ENCODE results near the gene TCEA2. TPM values are rescaled to one million over a fixed set of nuclear protein-coding genes. Genes with fewer than 3 reads are reported as not detected.

TCEA2 gene
- polyA plus RNA-seq, 4 donors = 77.9 to 99.7 (median 81.5) TPM

DNA sequence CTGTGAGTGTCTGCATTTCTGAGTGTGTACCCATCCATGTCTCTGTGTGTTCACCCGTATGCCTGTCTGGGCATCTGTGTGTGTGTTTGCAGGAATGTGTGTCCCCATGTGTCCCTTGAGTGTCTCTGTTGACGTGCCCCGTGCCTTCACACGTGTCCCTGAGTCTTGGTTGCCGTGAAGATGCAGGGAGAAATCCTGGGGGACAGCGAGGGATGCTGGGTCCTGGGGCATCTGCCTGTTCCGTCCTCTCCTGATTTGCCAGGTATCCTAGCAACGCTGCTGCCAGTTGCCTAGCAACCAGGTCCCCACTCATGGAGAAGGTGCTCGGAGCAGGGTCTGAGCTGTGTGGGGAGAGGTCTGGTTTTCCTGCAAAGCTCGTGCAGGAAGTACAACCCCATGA is 27.2 kb downstream of the TCEA2 start:
- no peak for DNase-seq (ENCODE audit: low read depth in 4 of 4, low spot score in 3 of 4)

GRCh38 chr20:64091340-64091739 is 28.3 kb downstream of the TCEA2 start:
- no peak for DNase-seq (ENCODE audit: low read depth in 4 of 4, low spot score in 3 of 4)

DNA sequence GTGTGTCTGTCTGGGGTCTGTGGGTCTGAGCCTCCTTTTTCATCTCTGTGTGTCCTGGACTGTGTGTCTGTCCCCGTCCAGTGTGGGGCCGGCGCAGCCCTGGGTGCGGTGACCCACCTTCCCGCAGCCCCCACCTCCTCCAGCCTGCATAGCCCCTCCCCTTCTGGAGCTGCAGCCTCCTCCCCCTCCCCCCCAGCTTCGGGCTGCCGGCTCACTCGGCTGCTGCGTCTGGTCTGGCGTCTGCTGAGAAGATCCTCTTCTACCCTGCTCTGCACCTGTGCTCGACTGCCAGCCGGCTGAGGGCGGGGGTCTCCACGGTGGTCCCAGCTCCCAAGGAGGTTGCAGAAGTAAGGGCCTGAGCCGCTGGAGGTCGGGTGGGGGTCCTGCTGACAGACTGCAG is 28.8 kb downstream of the TCEA2 start:
- DNase-seq (ENCODE audit: low read depth in 4 of 4, low spot score in 3 of 4) = no peak

GRCh38 chr20:64092258-64093012 is 29.4 kb downstream of the TCEA2 start:
- DNase-seq (ENCODE audit: low read depth in 4 of 4, low spot score in 3 of 4) = no peak

DNA sequence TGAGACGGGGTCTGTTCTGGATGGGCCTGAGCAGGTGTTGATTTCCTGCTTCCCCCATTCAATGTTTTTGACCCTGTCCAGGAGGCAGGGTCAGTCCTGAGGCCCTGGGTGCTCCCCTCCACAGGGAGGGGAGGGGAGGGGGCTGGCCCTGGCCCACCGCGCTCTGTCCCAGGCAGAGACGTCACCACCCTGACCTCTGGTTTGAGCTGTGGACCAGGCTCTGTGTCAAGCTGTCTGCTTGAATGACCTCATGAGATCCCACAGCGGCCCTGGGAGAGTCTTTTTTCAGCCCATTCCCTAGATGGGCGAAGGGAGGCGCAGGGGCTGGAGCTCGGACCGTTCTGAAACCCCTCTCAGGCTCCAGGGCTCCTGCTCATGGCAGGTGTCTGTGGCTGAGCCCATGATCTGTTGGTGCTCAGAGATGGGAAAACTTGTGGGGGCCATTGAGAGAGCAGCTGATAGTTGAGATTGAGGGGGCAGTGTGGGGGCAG is 30.1 kb downstream of the TCEA2 start:
- DNase-seq (ENCODE audit: low read depth in 4 of 4, low spot score in 3 of 4) = no peak

- no peak for DNase-seq (ENCODE audit: low read depth in 4 of 4, low spot score in 3 of 4)
These were observed 32.5 kb downstream of the TCEA2 start for GRCh38 chr20:64095455-64095854.

DNA sequence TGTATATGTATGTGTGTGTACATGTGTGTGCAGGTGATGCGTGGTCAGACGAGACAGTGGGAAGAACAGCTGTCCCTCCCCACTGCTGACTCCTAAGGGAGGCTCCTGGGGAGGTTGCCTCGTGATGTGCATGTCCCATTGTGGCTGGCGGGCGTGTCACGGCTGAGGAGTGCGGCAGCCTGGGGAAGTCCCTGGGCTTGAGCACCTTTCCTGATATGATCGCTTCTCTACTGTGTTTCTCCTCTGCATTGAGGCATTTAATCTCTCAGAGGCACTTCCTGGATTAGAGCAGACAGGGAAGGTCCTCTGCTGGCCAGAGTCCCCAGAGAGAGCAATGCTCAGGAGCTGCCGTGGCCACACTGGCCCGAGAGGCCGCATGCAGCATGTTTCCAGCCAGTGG is 32.9 kb downstream of the TCEA2 start:
- DNase-seq (ENCODE audit: low read depth in 4 of 4, low spot score in 3 of 4) = no peak

DNA sequence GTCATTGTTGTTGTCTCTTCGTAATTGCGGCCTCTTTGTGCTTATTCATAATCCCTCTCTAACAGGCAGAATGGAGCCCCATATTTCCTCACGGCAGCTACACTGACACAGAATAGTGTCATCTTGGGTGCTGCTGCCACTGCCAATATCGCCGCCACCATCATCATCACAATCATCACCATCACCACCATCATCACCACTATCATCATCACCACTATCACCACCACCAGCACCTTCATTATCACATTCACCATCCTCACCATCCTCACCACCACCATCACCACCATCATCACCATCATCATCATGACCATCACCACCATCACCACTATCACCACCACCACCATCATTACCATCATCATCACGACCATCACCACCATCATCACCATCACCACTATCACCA is 33.5 kb downstream of the TCEA2 start:
- no peak for DNase-seq (ENCODE audit: low read depth in 4 of 4, low spot score in 3 of 4)

DNA sequence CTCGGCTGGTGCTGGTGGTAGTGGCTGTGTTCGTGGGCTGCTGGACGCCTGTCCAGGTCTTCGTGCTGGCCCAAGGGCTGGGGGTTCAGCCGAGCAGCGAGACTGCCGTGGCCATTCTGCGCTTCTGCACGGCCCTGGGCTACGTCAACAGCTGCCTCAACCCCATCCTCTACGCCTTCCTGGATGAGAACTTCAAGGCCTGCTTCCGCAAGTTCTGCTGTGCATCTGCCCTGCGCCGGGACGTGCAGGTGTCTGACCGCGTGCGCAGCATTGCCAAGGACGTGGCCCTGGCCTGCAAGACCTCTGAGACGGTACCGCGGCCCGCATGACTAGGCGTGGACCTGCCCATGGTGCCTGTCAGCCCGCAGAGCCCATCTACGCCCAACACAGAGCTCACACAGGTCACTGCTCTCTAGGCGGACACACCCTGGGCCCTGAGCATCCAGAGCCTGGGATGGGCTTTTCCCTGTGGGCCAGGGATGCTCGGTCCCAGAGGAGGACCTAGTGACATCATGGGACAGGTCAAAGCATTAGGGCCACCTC is 35.5 kb downstream of the TCEA2 start:
- DNase-seq (ENCODE audit: low read depth in 4 of 4, low spot score in 3 of 4) = no peak

DNA sequence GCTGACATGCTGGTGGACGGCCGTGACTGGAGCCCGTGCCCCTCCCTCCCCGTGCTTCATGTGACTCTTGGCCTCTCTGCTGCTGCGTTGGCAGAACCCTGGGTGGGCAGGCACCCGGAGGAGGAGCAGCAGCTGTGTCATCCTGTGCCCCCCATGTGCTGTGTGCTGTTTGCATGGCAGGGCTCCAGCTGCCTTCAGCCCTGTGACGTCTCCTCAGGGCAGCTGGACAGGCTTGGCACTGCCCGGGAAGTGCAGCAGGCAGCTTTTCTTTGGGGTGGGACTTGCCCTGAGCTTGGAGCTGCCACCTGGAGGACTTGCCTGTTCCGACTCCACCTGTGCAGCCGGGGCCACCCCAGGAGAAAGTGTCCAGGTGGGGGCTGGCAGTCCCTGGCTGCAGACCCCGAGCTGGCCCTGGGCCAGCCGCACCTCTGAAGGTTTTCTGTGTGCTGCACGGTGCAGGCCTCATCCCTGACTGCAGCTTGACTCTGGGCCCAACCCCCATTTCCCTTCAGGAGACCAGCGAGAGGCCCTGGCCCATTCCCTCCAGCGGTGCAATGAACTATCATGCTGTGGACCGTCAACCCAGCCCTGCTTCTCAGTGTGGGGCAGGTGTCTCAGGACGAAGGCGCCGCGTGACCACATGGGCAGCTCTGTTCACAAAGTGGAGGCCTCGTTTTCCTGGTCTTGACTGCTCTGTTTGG is 36.2 kb downstream of the TCEA2 start:
- no peak for DNase-seq (ENCODE audit: low read depth in 4 of 4, low spot score in 3 of 4)

DNA sequence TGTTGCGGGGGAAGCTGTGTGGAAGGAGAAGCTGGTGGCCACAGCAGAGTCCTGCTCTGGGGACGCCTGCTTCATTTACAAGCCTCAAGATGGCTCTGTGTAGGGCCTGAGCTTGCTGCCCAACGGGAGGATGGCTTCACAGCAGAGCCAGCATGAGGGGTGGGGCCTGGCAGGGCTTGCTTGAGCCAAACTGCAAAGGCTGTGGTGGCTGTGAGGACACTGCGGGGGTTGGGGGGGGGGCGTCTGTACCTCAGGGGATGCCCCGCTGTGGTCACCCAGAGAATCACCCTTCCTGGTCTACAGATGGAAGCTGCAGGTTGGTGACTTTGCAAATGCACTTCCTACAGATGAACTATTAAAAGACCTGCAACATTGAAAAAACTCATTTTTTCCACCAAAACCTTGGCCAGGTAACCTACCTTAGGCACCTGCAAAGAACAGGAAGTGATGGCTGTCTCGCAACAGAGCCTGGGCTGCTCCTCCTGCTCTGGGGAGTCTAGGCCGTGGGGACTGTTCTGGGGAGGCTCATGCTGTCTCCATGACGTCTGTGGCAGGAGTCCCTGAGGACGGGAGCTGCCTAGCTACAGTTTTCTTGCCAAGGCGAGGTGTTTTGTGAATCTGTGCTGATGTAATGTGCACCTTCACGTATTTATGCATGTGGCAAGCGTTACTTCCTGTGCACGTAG is 37.0 kb downstream of the TCEA2 start:
- DNase-seq (ENCODE audit: low read depth in 4 of 4, low spot score in 3 of 4) = no peak

DNA sequence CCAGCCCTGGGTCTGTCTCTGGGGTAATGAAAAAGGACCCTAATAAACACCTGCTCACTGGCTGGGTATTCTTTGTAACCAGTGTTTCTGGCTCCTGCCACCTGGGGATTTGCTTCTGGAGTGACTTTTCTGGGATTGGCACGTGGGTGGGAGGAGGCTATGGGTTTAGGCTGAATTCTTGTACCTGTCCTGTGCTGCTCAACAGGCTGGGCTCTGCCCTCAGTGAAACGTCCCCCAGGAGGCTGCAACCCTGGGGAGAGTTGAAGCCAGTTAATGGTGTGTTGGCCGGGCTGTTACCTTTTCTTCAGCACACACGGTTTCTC is 37.5 kb downstream of the TCEA2 start:
- DNase-seq (ENCODE audit: low read depth in 4 of 4, low spot score in 3 of 4) = no peak

DNA sequence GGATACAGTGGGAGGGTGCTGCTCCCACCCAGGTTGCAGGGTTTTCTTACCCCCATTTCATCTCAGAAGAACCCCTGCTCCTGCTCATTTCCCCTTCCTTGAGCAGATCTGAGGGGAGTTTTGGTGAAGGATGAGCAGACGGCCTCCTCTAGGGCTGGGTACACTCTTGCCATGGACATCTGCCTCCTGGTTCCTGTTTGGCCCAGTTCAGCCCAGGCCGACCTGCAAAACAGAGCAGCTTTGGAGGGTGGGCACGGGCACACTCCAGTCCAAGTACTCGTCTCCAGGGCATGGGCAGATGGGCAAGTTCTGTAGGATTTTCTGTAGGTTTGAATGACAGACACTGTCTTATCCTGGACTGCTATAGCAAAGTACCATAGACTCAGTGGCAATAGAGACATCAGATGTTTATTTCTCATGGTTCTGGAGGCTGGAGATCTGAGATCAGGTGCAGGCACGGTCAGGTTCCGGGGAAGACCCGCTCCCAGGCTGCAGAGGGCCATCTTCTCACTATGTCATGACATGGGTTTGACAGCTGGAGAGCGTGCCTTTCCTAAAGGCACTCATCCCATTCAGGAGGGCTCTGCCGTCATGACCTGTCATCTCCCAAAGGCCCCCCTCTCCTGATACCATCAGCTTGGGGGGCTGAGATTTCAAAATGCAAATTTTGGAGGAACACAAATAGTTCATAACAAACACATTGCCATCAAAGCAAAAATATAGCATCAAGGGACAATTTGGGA is 38.1 kb downstream of the TCEA2 start:
- no peak for DNase-seq (ENCODE audit: low read depth in 4 of 4, low spot score in 3 of 4)

DNA sequence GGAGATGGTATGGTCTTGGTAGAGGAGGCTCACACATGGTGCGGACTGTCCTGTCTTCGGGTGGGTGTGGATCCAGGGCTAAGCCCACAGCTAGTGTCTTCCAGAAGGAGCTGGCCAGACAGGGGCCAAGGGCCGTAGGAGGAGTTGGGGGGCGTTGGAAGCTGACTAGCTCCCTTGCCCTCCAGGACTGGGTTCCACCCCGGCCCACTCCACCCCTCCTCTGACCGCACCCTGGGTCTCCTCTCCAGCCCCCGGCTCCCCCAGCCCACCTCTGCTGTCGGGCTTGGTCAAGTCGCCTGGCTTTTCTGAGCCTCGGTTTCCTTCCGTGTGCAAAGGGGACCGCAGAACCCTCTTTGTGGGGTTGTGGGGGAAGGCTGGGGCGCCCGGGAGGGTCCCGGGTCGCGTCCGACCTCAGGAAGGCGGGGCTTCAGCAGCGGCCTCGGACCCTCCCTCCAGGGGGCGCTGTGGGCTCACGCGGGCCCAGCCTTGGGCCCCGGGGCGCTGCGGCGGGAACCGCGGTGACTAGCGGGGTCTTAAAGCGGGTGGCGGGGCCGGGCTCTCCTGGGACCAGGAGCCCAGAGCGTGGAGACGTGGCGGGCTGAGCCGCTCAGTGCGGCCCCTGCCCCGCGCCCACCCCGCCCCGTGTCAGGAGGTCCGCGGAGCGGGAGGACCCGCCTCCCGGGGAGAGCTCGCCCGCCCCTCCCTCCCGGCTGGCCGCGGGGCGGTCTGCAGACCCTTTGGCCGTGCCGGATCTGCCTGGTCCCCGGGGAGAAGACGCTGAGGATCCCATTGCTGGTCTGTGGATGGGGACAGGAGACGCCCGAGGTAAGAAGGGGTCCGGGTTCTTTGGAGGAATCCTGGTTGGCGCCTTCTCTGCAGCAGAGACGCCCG is 39.0 kb downstream of the TCEA2 start:
- no peak for DNase-seq (ENCODE audit: low read depth in 4 of 4, low spot score in 3 of 4)

GRCh38 chr20:64102647-64103354 is 39.8 kb downstream of the TCEA2 start:
- DNase-seq (ENCODE audit: low read depth in 4 of 4, low spot score in 3 of 4) = no peak

DNA sequence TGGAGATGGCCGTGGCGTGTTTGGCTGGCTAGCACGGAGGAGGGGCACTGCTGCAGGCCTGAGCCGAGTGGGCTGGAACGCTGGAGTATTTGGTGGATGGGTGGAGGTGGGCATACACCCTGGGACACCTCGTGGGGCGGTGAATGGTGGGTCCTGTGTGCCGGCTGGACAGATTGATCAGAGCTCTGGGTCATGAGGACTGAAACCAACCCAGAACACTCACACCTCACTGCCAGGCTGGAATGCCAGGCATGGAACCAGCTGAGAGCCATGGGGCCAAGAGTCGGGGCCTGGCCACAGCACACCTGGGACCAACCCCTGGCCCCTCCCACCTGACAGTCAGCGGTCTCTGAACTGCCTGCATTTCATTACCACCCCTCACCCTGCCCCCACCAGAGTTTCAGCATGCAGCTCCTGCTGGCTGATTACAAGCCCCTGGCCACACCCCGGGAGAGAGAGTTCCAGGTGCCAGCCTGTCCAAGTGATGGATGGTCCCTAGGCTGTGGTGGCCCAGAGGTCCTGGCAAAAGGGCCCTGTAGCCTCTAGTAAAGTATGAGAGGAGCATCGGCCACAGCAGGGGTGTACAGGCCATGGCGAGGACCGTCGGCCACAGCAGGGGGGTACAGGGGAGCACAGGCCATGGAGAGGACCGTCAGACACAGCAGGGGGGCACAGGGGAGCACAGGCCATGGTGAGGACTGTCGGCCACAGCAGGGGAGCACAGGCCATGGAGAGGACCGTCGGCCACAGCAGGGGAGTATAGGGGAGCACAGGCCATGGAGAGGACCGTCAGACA is 41.1 kb downstream of the TCEA2 start:
- no peak for DNase-seq (ENCODE audit: low read depth in 4 of 4, low spot score in 3 of 4)

GRCh38 chr20:64104667-64105451 is 41.9 kb downstream of the TCEA2 start:
- no peak for DNase-seq (ENCODE audit: low read depth in 4 of 4, low spot score in 3 of 4)

Data from right renal pelvis (tissue), 4 donors.